HG03025 (cell line): ENCODE results near the gene ARHGAP32.

Experiments
- ATAC-seq: cut with Tn5 transposase; IDR thresholded peaks from one replicate; pipeline ENCODE4 v1.9.1; 2021; ENCODE audit warnings: mild to moderate bottlenecking, moderate library complexity; ENCODE audit not compliant: unreplicated experiment, low FRiP score

Gene ARHGAP32

DNA sequence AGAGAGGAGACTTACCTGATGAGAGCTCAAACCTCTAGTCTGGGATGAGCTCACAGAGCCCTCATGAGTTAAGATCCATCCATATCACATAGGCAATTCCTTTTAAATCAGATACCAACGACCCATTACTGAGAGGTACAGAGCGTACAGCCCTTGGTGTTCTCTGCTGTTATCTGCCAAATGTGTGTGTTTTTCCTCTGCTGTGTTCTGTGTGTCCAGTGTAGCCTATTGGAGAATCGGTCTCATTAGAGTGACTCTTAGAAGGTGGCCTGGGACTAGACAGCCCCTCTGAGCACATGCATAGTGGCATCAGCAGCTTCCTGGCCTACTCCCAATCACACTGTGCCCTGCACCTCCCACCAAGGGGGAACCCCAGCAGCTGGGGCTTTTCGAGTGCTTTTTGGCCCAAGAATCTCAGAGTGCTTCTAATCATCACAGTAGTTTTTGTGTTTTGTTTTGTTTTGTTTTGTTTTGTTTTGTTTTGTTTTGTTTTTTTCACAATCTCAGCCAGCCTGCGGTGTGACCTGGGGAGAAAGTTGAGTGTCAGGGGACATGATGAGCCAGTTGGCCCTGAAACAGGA is 274.9 kb downstream of the ARHGAP32 start:
- no peak for ATAC-seq

DNA sequence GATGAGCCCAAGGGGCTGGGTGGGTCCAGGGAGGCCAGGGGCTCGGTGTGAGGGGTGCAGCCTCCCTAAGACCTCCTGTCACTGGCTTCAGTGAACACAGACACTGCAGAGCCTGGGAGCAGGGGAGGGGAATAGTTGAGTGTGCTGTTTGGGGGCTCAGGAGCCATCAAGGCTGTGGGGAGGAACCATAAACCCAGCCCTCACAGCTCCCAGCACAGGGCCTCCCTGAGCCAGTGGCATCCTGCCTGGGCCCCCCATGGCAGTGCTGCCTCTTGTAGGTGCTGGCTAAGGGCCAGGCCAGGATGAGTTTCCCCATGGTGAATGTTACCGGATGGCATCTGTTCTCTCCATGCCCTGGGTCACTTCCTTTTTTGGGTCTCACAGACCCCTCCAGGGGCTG is 275.4 kb downstream of the ARHGAP32 start:
- ATAC-seq, result no peak

DNA sequence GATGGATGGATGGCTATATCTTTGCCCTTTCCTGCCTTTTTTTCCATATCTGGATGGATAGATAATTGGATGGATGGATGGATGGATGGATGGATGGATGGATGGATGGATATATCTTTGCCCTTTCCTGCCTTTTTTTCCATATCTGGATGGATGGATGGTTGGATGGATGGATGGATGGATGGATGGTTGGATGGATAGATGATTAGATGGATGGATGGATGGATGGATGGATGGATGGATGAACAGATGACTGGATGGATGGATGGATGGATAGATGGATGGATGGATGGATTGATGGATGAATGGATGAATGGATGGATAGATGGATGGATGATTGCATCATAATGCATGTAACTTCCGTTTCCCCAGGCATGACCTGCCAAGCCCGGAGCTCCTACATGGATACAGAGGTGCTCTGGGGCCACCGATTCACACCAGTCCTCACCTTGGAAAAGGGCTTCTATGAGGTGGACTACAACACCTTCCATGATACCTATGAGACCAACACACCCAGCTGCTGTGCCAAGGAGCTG is 276.0 kb downstream of the ARHGAP32 start:
- no peak for ATAC-seq

DNA sequence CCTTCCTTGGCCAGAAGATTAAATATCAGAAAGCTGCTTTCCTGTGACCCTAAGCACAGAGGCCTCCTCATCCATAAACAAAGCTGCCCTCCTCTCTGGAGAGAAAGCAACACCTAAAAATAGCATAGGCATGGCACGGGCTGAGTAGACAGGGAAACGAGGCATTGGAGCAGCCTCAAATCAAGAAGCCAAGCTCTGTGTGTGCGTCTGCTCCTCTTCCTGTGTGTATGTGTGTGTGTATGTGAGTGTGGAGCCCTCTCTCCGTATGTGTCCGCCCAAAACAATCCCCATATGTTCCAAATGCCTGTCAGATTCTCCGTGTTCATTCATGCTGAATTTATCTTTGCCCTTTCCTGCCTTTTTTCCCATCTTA is 277.0 kb downstream of the ARHGAP32 start:
- no peak for ATAC-seq
